T47D (cell line): ENCODE data around the gene PPP1R14D.
A peak's percentile ranks its signal among the peaks of the same experiment; 100 is the strongest.
"Not testable (repeated sequence)": the region's sequence is repeated elsewhere in the genome, so short reads cannot be mapped to it uniquely, and the experiment has no call there.

Source experiments
- DNase-seq, 2 experiments: peaks; one replicate each; pipeline versions ENCODE4 v3.0.0 to v3.0.0-alpha.2; 2011 to 2012; ENCODE audit warnings: low read depth in 1 of 2, low spot score in 1 of 2
- JUND ChIP-seq: IDR thresholded peaks from 2 replicates; pipeline ENCODE4 v1.6.1; 2012; ENCODE audit warnings: low read depth
- in situ Hi-C: cut with HindIII; loops from 2 replicates; pipeline ENCODE4 v1.10.0; 2016; ENCODE audit warnings: low sequenced_read_pairs, low pct_unique_long_range_greater_than_20kb

PPP1R14D gene

GRCh38 chr15:40828447-40829036 lies at the start of gene PPP1R14D:
PPP1R14D (minus strand) TSS chr15:40828708; CDS start chr15:40828641, 67 bp downstream.
- in situ Hi-C loops = no loop called here
- no peak for TF ChIP-seq JUND
- peak in 1 of 2 experiments; percentile 41 for DNase-seq

- in situ Hi-C loops = no loop called here
- DNase-seq = no peak
- no peak for TF ChIP-seq JUND
Observed at GRCh38 chr15:40877694-40878093, 49.2 kb upstream of the PPP1R14D start.

GRCh38 chr15:40875991-40876730 lies 47.7 kb upstream of the PPP1R14D start:
- DNase-seq = no peak
- no peak for TF ChIP-seq JUND
- in situ Hi-C loops = no loop called here

- in situ Hi-C loops = no loop called here
- peak; percentile 69 to 95 for DNase-seq
- no peak for TF ChIP-seq JUND
Observed at GRCh38 chr15:40873694-40874561, 45.4 kb upstream of the PPP1R14D start, which contains the start of gene RHOV. RHOV (minus strand) TSS chr15:40874234; CDS start chr15:40874139, 95 bp downstream.

- no peak for TF ChIP-seq JUND
- in situ Hi-C loops = no loop called here
- peak in 1 of 2 experiments; percentile 45 for DNase-seq
Observed at GRCh38 chr15:40872791-40873693, 44.5 kb upstream of the PPP1R14D start.

- DNase-seq = peak; percentile 58 to 98
- in situ Hi-C loops = no loop called here
- no peak for TF ChIP-seq JUND
Observed at GRCh38 chr15:40871749-40872617, 43.5 kb upstream of the PPP1R14D start.

GRCh38 chr15:40870716-40871115 lies 42.2 kb upstream of the PPP1R14D start:
- in situ Hi-C loops = no loop called here
- peak in 1 of 2 experiments; percentile 60 for DNase-seq
- TF ChIP-seq JUND = no peak

- DNase-seq = peak in 1 of 2 experiments; percentile 41
- in situ Hi-C loops = no loop called here
- no peak for TF ChIP-seq JUND
Observed at GRCh38 chr15:40869686-40870085, 41.2 kb upstream of the PPP1R14D start.

- in situ Hi-C loops = no loop called here
- DNase-seq = no peak
- TF ChIP-seq JUND = no peak
Observed at GRCh38 chr15:40867199-40867598, 38.7 kb upstream of the PPP1R14D start.

- in situ Hi-C loops = no loop called here
- no peak for TF ChIP-seq JUND
Observed at GRCh38 chr15:40863660-40864270, 35.3 kb upstream of the PPP1R14D start.

GRCh38 chr15:40861147-40861546 lies 32.6 kb upstream of the PPP1R14D start:
- DNase-seq, in situ Hi-C loops: not testable (repeated sequence)

More at GRCh38 chr15:40863660-40864270, 35.3 kb upstream of the PPP1R14D start:
- no peak for DNase-seq
